HepG2 (cell line): ENCODE measurements around the gene ARF6. TPM values are rescaled to one million over a fixed set of nuclear protein-coding genes. Genes with fewer than 3 reads are reported as not detected.
A peak's percentile ranks its signal among the peaks of the same experiment; 100 is the strongest.

Experiments used
- CHD4 ChIP-seq: fragments of 200-600 bp; sonication (generic); IDR thresholded peaks from 2 replicates; pipeline ENCODE4 v1.7.0; 2017; ENCODE audit warnings: mild to moderate bottlenecking, low read length, borderline replicate concordance
- DMAP1 ChIP-seq: IDR thresholded peaks from 2 replicates; pipeline ENCODE4 v1.6.1; 2016
- ESRRA ChIP-seq: sonication (generic); formaldehyde crosslinking; IDR thresholded peaks from 2 replicates; pipeline ENCODE4 v1.5.1; 2020; ENCODE audit warnings: mild to moderate bottlenecking, low read depth, missing genetic modification reagents
- GATAD2A ChIP-seq: IDR thresholded peaks from 2 replicates; pipeline ENCODE4 v1.6.1; 2016
- HES4 ChIP-seq: sonication (generic); formaldehyde crosslinking; IDR thresholded peaks from 2 replicates; pipeline ENCODE4 v1.9.0; 2021; ENCODE audit warnings: mild to moderate bottlenecking, missing genetic modification reagents, borderline replicate concordance
- KLF12 ChIP-seq: sonication (generic); formaldehyde crosslinking; IDR thresholded peaks from 2 replicates; pipeline ENCODE4 v1.4.0; 2020; ENCODE audit warnings: missing genetic modification reagents, borderline replicate concordance
- KLF6 ChIP-seq: IDR thresholded peaks from 2 replicates; pipeline ENCODE4 v1.8.0; 2016; ENCODE audit warnings: missing biosample characterization, missing genetic modification reagents
- NFYC ChIP-seq: IDR thresholded peaks from 2 replicates; pipeline ENCODE4 v1.6.1; 2016; ENCODE audit warnings: missing genetic modification reagents, missing compliant biosample characterization
- SP2 ChIP-seq: sonication (generic); formaldehyde crosslinking; IDR thresholded peaks from 2 replicates; pipeline ENCODE4 v1.5.1; 2020; ENCODE audit warnings: mild to moderate bottlenecking, missing genetic modification reagents
- TCF7 ChIP-seq: sonication (generic); IDR thresholded peaks from 2 replicates; pipeline ENCODE4 v1.6.1; 2016; ENCODE audit warnings: antibody characterized with exemption, low read depth
- ZBTB7A ChIP-seq: sonication (generic); formaldehyde crosslinking; IDR thresholded peaks from 2 replicates; pipeline ENCODE4 v1.8.0; 2022; ENCODE audit warnings: mild to moderate bottlenecking, missing genetic modification reagents
- ZNF205 ChIP-seq: IDR thresholded peaks from 2 replicates; pipeline ENCODE4 v1.6.1; 2018; ENCODE audit warnings: missing biosample characterization, missing genetic modification reagents
- ZNF331 ChIP-seq: sonication (generic); formaldehyde crosslinking; IDR thresholded peaks from 2 replicates; pipeline ENCODE4 v1.4.0; 2020; ENCODE audit warnings: missing genetic modification reagents
- ZNF44 ChIP-seq: sonication (generic); formaldehyde crosslinking; IDR thresholded peaks from 2 replicates; pipeline ENCODE4 v1.5.1; 2020; ENCODE audit warnings: mild to moderate bottlenecking, missing genetic modification reagents
- ZNF589 ChIP-seq: sonication (generic); formaldehyde crosslinking; conservative IDR thresholded peaks from 2 replicates; pipeline ENCODE4 v1.8.0; 2022; ENCODE audit warnings: mild to moderate bottlenecking, moderate library complexity, missing genetic modification reagents
- ZNF605 ChIP-seq: sonication (generic); formaldehyde crosslinking; IDR thresholded peaks from 2 replicates; pipeline ENCODE4 v1.8.0; 2022; ENCODE audit warnings: mild to moderate bottlenecking, missing genetic modification reagents
- ZNF773 ChIP-seq: sonication (generic); formaldehyde crosslinking; IDR thresholded peaks from 2 replicates; pipeline ENCODE4 v1.4.0; 2020; ENCODE audit warnings: missing genetic modification reagents, borderline replicate concordance
- polyA plus RNA-seq, 8 experiments: library from polyadenylated mRNA; depleted of rRNA in 3 of 8; stranded (reverse) in 7 of 8; unstranded in 1 of 8; fragments of >200 nt; fragmentation: Illumina TruSeq in 4 of 8; extraction: Trizol in 4 of 8; gene quantifications; 2 replicates each; pipeline versions ENCODE4 v1.2.1 to v1.2.3, GENCODE V29; 2011 to 2016; ENCODE audit warnings: low read depth in 4 of 8, missing spikeins in 1 of 8, mixed read lengths in 1 of 8; ENCODE audit not compliant: insufficient read depth in 1 of 8
- total RNA-seq, 5 experiments: library from RNA; depleted of rRNA; stranded (reverse); fragments of >200 nt; fragmentation: Illumina TruSeq; extraction: Trizol; gene quantifications; 2 replicates each; pipeline ENCODE4 v1.2.3, GENCODE V29; 2016; ENCODE audit warnings: low read depth in 1 of 5
- TF ChIP-seq, protein P1 (sequence below): fragments of 450-650 bp; IDR thresholded peaks from 2 replicates; pipeline ENCODE4 v1.6.1; 2017
- TF ChIP-seq, protein P2 (sequence below): sonication (generic); formaldehyde crosslinking; IDR thresholded peaks from 2 replicates; pipeline ENCODE4 v1.5.1; 2020; ENCODE audit warnings: missing genetic modification reagents, mild to moderate bottlenecking, borderline replicate concordance
- TF ChIP-seq, protein P3 (sequence below): sonication (generic); formaldehyde crosslinking; IDR thresholded peaks from 2 replicates; pipeline ENCODE4 v1.5.1; 2020; ENCODE audit warnings: mild to moderate bottlenecking, missing genetic modification reagents, borderline replicate concordance
- TF ChIP-seq, protein P4 (sequence below): sonication (generic); formaldehyde crosslinking; IDR thresholded peaks from 2 replicates; pipeline ENCODE4 v1.4.0; 2020; ENCODE audit warnings: missing genetic modification reagents, borderline replicate concordance
- TF ChIP-seq, protein P5 (sequence below): sonication (generic); formaldehyde crosslinking; IDR thresholded peaks from 2 replicates; pipeline ENCODE4 v1.4.0; 2020; ENCODE audit warnings: mild to moderate bottlenecking, missing genetic modification reagents
- TF ChIP-seq, protein P6 (sequence below): IDR thresholded peaks from 2 replicates; pipeline ENCODE4 v1.6.1; 2018; ENCODE audit warnings: missing genetic modification reagents
- TF ChIP-seq, protein P7 (sequence below): sonication (generic); formaldehyde crosslinking; IDR thresholded peaks from 2 replicates; pipeline ENCODE4 v1.5.0; 2020; ENCODE audit warnings: missing genetic modification reagents

Gene ARF6
- total and polyA plus RNA-seq, 2 of the 13 experiments (the other 11 are each of a cell fraction or from before 2014, with no cell fraction given) = 12.7 to 31.9 TPM

DNA sequence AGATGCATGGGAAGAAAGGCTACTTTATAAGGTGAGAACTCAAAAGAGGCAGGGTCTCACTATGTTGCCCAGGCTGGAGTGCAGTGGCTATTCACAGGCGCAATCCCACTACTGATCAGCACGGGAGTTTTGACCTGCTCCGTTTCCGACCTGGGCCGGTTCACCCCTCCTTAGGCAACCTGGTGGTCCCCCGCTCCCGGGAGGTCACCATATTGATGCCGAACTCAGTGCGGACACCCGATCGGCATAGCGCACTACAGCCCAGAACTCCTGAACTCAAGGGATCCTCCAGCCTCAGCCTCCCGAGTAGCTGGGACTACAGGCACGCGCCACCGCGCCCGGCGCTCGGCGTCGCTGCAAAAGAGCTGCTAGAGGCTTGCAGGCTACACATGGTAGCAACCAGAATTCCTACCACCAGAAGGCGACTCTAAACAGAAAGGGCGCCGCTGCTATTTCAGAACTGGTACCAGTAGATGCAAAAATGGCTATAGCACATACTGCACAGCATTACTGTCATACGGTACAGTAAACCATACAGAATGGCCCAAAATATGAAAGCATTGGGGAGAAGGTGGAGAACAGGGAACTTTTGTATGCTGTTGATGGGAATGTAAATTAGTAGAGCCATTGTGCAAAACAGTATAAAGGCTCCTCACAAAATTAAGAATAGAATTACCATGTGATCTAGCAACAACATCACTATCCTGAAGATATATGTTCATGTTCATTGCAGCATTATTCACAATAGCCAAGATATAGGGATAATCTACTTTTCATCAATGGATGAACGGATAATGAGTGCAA lies 39.1 kb upstream of the ARF6 start (continued):
- TF ChIP-seq, protein P1, sequence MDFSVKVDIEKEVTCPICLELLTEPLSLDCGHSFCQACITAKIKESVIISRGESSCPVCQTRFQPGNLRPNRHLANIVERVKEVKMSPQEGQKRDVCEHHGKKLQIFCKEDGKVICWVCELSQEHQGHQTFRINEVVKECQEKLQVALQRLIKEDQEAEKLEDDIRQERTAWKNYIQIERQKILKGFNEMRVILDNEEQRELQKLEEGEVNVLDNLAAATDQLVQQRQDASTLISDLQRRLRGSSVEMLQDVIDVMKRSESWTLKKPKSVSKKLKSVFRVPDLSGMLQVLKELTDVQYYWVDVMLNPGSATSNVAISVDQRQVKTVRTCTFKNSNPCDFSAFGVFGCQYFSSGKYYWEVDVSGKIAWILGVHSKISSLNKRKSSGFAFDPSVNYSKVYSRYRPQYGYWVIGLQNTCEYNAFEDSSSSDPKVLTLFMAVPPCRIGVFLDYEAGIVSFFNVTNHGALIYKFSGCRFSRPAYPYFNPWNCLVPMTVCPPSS = no peak
- TF ChIP-seq ZNF773 (CRISPR knock-in tag) (no peak), ZNF331 (peak; percentile 71), KLF12 (CRISPR knock-in tag) (no peak), TCF7 (no peak), ZNF44 (CRISPR knock-in tag) (no peak), GATAD2A (CRISPR knock-in tag) (peak; percentile 66), ESRRA (CRISPR knock-in tag) (no peak), DMAP1 (CRISPR knock-in tag) (peak; percentile 64; the same call in 1 of the 2 replicates), NFYC (CRISPR knock-in tag) (no peak), ZNF589 (CRISPR knock-in tag) (no peak), HES4 (no peak), ZBTB7A (no peak), KLF6 (0 out of 2 replicates have a peak, but pooled peaks have one; percentile 60), ZNF605 (CRISPR knock-in tag) (no peak; the same call in 1 of the 2 replicates), CHD4 (no peak), ZNF205 (CRISPR knock-in tag) (0 out of 2 replicates have a peak, but pooled peaks have one; percentile 49), SP2 (CRISPR knock-in tag) (no peak)
- TF ChIP-seq, protein P2, sequence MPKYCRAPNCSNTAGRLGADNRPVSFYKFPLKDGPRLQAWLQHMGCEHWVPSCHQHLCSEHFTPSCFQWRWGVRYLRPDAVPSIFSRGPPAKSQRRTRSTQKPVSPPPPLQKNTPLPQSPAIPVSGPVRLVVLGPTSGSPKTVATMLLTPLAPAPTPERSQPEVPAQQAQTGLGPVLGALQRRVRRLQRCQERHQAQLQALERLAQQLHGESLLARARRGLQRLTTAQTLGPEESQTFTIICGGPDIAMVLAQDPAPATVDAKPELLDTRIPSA (CRISPR knock-in tag) = no peak
- TF ChIP-seq, protein P3, sequence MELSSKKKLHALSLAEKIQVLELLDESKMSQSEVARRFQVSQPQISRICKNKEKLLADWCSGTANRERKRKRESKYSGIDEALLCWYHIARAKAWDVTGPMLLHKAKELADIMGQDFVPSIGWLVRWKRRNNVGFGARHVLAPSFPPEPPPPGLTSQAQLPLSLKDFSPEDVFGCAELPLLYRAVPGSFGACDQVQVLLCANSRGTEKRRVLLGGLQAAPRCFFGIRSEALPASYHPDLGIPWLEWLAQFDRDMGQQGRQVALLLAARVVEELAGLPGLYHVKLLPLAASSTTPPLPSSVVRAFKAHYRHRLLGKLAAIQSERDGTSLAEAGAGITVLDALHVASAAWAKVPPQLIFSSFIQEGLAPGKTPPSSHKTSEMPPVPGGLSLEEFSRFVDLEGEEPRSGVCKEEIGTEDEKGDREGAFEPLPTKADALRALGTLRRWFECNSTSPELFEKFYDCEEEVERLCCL (CRISPR knock-in tag) = no peak
- TF ChIP-seq, protein P4, sequence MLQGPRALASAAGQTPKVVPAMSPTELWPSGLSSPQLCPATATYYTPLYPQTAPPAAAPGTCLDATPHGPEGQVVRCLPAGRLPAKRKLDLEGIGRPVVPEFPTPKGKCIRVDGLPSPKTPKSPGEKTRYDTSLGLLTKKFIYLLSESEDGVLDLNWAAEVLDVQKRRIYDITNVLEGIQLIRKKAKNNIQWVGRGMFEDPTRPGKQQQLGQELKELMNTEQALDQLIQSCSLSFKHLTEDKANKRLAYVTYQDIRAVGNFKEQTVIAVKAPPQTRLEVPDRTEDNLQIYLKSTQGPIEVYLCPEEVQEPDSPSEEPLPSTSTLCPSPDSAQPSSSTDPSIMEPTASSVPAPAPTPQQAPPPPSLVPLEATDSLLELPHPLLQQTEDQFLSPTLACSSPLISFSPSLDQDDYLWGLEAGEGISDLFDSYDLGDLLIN (CRISPR knock-in tag) = no peak
- TF ChIP-seq, protein P5, sequence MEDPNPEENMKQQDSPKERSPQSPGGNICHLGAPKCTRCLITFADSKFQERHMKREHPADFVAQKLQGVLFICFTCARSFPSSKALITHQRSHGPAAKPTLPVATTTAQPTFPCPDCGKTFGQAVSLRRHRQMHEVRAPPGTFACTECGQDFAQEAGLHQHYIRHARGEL (CRISPR knock-in tag) = no peak
- TF ChIP-seq, protein P6, sequence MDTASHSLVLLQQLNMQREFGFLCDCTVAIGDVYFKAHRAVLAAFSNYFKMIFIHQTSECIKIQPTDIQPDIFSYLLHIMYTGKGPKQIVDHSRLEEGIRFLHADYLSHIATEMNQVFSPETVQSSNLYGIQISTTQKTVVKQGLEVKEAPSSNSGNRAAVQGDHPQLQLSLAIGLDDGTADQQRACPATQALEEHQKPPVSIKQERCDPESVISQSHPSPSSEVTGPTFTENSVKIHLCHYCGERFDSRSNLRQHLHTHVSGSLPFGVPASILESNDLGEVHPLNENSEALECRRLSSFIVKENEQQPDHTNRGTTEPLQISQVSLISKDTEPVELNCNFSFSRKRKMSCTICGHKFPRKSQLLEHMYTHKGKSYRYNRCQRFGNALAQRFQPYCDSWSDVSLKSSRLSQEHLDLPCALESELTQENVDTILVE (CRISPR knock-in tag) = no peak
- TF ChIP-seq, protein P7, sequence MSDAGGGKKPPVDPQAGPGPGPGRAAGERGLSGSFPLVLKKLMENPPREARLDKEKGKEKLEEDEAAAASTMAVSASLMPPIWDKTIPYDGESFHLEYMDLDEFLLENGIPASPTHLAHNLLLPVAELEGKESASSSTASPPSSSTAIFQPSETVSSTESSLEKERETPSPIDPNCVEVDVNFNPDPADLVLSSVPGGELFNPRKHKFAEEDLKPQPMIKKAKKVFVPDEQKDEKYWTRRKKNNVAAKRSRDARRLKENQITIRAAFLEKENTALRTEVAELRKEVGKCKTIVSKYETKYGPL (CRISPR knock-in tag) = no peak
